AG04449 (cell line): Measurements from ENCODE around the gene MGAT5.
A peak's percentile ranks its signal among the peaks of the same experiment; 100 is the strongest.

Experiments used
- CTCF ChIA-PET: fragments of 350-600 bp; formaldehyde crosslinking; extraction: SDS; loops from one replicate; lab custom pipeline; 2021; ENCODE audit warnings: antibody characterized with exemption; lab: Yijun Ruan, JAX
- POLR2A ChIA-PET: fragments of 400-600, 350-600 bp; formaldehyde crosslinking; extraction: SDS; loops from one replicate; lab custom pipeline; 2020; ENCODE audit warnings: antibody characterized with exemption, inconsistent platforms; lab: Yijun Ruan, JAX
- DNase-seq: peaks from one replicate; pipeline ENCODE4 v3.0.0-alpha.2; 2010; ENCODE audit warnings: low read depth, low spot score
- H3K4me3 ChIP-seq: 2 replicates; pipeline ENCODE4 v1.5.1; 2011; ENCODE audit warnings: low read depth, mild to moderate bottlenecking, control low read depth, low read length
- TF ChIP-seq, protein P1 (sequence below): IDR thresholded peaks from one replicate; pipeline ENCODE4 v1.5.1; 2011; ENCODE audit warnings: mild to moderate bottlenecking, moderate library complexity, low read length, control low read depth, inconsistent platforms; ENCODE audit not compliant: insufficient read depth; ENCODE audit errors: missing control alignments

The MGAT5 gene

DNA sequence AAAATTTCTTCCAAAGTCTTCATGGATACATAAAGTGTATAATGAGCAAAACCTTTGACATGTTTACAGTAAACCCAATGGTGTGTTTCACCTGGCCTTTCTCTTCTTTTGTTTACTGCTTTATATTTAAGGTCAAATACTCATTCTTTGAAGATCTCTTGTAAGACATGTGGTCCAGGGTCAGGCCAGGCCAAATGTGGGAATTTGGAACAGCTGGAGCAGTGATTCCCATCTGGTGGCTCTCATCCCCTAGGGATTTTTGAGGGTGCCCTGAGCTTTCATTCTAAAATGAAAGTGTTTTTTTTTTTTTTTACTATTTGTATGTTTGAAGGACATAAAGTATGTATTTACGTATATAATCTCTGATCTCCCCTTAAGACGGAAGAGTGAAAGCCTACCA lies 13.8 kb upstream of the MGAT5 start:
- H3K4me3 ChIP-seq: no peak overlapping the region
- TF ChIP-seq, protein P1, sequence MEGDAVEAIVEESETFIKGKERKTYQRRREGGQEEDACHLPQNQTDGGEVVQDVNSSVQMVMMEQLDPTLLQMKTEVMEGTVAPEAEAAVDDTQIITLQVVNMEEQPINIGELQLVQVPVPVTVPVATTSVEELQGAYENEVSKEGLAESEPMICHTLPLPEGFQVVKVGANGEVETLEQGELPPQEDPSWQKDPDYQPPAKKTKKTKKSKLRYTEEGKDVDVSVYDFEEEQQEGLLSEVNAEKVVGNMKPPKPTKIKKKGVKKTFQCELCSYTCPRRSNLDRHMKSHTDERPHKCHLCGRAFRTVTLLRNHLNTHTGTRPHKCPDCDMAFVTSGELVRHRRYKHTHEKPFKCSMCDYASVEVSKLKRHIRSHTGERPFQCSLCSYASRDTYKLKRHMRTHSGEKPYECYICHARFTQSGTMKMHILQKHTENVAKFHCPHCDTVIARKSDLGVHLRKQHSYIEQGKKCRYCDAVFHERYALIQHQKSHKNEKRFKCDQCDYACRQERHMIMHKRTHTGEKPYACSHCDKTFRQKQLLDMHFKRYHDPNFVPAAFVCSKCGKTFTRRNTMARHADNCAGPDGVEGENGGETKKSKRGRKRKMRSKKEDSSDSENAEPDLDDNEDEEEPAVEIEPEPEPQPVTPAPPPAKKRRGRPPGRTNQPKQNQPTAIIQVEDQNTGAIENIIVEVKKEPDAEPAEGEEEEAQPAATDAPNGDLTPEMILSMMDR: no peak
- ChIA-PET CTCF (interaction anchor here (1.2 to 2.6 kb wide), 8 partner anchors 13 to 356 kb away, joined by 3 to 7 read pairs (median 6); partner anchors contain the start of gene MGAT5), POLR2A (no interaction called here)
- no peak for DNase-seq

DNA sequence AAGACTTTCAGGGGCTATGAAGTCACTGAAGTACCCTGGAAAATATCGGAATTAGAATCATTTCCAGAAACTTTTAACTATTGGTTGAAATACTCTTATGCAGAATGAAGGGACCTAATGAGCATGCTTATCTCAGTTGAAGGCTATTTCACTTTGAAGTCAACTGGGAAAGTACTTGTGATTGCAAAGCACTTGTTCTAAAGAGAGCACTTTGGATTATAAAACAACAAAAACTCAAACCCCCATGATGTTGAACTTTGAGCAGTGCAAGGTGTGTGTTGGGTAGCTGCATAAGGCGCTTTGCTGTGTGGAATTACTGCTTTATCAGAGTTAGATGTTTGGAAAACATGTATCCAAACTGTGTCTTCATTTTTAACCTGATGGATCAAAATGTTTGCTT lies 12.0 kb upstream of the MGAT5 start:
- POLR2A ChIA-PET: no interaction called here
- TF ChIP-seq, protein P1: no peak
- no peak overlapping the region for H3K4me3 ChIP-seq
- CTCF ChIA-PET: interaction anchor here (1.3 to 5.5 kb wide), 3 partner anchors 9 to 357 kb away, joined by 3 to 147 read pairs (median 4); no protein-coding TSS in a partner anchor
- DNase-seq: no peak

DNA sequence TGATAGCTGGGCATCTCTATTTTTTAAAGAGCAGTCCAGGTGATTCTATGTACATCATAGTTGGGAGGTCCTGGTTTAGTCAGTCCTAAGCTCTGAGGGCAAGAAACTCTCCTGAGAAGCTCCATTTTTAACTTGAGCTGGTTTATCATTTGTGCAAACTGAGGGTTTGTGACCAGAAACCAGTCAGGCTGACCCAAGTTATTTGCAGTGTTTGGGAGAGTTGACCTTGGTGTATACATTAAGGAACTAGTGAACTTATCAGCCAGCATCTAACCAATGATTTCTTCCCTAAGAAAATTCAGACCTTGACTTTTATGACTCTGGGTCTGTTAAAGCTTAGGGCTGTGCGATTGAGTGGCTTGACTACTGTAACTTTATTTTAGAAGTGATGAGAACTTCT lies 10.6 kb upstream of the MGAT5 start:
- H3K4me3 ChIP-seq: no peak overlapping the region
- ChIA-PET POLR2A (interaction anchor here (0.6 to 1.3 kb wide), 2 partner anchors 122 to 356 kb away, joined by 3 read pairs; no protein-coding TSS in a partner anchor), CTCF (interaction anchor here (0.9 to 5.5 kb wide), 14 partner anchors 8 to 168 kb away, joined by 3 to 147 read pairs (median 4); partner anchors contain the start of gene MGAT5)
- TF ChIP-seq, protein P1: no peak
- no peak for DNase-seq

DNA sequence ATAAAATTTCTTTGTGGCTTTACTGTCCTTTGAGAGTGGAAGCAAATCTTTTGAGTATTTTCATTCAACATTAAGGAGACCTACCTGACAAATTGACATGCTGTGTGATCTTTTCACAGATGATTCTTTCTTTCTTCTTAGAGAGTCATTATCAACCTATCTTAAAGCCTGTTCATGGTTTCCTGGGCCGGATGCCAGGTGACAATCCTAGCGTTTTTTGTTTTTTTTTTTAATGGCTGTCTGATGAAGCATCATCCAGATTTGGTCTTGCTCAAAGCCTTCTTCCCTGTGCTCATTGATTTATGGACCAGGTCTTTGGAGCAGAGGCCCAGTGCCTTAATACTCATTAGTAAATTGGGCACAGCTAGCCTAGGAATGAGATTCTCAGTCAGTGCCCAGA lies 9.8 kb upstream of the MGAT5 start:
- CTCF ChIA-PET: interaction anchor here (1.0 to 5.5 kb wide), 21 partner anchors 9 to 359 kb away, joined by 3 to 147 read pairs (median 11); partner anchors contain the start of gene MGAT5
- no peak for DNase-seq
- POLR2A ChIA-PET: no interaction called here

DNA sequence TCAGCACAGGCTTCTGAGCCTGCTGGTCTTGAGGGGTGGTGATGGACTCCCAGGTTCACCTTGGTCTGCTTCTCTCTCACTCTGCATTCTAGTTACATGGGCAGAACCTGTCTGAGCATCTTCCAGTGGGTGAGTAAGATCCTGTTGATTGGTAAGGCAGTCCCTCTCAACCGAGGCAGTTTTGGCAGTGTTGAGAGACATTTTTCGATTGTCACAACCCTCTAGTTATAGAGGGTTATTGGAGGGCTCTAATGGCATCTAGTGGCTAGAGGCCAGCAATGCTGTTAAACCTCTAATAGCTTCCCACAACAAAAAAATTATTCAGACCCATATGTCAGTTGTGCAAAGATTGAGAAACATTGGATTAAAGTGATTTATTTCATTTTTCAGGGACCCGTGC lies 9.3 kb upstream of the MGAT5 start:
- TF ChIP-seq, protein P1: no peak
- POLR2A ChIA-PET: no interaction called here
- no peak for DNase-seq
- CTCF ChIA-PET: interaction anchor here (1.0 to 5.5 kb wide), 45 partner anchors 10 to 387 kb away, joined by 3 to 147 read pairs (median 7); partner anchors contain the start of gene MGAT5
- no peak overlapping the region for H3K4me3 ChIP-seq

More for the DNA sequence above, 9.8 kb upstream of the MGAT5 start:
- no peak overlapping the region for H3K4me3 ChIP-seq
- TF ChIP-seq, protein P1: no peak

DNA sequence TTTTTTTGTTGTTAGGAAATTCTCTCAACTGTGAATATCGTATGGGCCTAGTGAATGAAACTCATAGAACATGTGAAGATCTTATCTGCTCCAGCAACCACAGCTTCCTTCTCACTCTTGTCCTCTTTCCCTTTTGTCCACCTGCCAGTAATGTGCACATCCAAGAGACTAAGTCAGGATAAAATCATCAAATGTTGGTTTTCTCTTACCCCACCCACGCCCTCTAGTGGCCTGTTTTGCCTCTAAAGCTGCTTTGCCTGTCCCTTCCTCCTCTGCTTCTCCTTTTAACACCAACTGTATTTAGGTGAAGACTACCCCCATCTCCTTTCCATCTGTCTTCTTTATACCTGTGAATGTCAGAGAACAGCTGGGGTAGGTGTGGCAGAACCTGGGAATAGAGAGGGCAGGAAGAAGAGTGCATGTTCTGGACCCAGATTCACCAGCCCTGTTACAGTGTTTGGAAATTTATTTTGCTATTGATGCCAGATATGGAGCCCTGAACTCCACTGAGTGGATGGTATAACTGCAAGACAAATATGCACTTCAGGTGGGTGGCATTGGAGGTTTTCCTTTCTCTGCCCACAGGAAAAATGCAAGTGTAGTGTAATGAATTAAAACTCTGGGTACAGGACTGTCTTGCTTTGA lies 8.4 kb upstream of the MGAT5 start:
- TF ChIP-seq, protein P1: peak; percentile 82
- CTCF ChIA-PET: interaction anchor here (0.7 to 5.5 kb wide), 63 partner anchors 10 to 388 kb away, joined by 3 to 147 read pairs (median 5); partner anchors contain the start of gene MGAT5
- H3K4me3 ChIP-seq: no peak overlapping the region
- no peak for DNase-seq
- POLR2A ChIA-PET: no interaction called here
